GM23248 (cell line): ENCODE measurements around the gene OR2V1.

Experiments used
- EZH2 ChIP-seq: fragments of 200-600 bp; sonication (generic); IDR thresholded peaks from 2 replicates; pipeline ENCODE4 v1.6.1; 2018; ENCODE audit warnings: antibody characterized with exemption, mild to moderate bottlenecking; ENCODE audit not compliant: insufficient read depth, poor library complexity, severe bottlenecking
- EZH2phosphoT487 ChIP-seq: fragments of 200-600 bp; sonication (generic); IDR thresholded peaks from 2 replicates; pipeline ENCODE4 v1.6.1; 2018; ENCODE audit warnings: antibody characterized with exemption, moderate library complexity, mild to moderate bottlenecking, low read depth; ENCODE audit not compliant: insufficient read depth

DNA sequence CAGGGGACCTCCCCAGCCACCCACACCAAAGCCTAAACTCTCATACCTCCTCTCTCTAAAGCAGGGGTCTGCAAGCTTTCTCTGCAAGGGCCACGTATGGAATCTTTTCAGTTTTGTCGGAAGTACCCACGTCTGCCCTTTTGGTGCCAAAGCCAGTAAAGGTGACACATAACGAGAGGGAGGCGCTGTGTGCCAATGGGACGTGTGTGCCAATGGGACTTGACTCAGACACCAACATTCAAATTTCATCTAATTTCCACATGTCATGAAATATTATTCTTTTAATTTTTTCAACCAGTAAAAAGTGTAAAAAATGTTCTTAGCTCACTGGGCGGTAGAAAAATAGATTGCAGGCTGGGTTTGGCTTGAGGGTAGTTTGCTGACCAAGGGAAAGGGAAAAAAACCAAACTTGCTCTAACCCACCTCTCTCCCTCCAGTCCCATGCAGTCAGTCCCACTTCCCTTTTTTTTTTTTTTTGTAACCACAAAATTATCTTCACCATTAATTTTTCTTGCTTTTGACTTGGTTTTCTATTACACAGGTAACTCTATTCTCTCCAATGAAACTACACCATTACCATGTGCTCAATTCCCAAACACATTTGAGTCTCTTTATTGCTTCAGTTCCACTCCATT is 25.5 kb downstream of the OR2V1 start:
- TF ChIP-seq EZH2phosphoT487: no peak
- TF ChIP-seq EZH2: no peak
